ENCODE results near the gene EDNRB.
"Not testable (repeated sequence)": the region's sequence is repeated elsewhere in the genome, so short reads cannot be mapped to it uniquely, and the experiment has no call there.

EDNRB gene

DNA sequence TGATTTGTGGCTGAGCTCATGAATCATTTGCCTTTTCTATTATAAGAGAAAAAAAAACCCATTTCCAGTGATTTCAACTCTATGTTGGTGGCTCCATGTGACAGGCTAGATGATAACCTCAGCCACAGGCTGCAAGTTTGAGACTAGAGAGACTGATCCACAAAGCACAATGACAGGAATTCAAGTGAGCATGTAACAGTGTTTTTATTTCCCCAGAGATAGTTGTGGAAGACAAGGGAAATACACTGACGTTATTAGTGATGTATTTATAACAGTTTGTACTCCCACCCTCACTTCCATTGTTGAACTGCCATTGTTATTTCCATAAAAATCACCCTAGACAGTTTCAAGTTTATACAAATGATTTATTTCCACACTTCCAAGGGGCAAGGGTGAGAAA, 27.9 kb upstream of the EDNRB start:
- Histone ChIP-seq H3K14ac (ENCODE audit: low read length in 2 of 2) (no peak overlapping the region), H2AK5ac (ENCODE audit: low read length, severe bottlenecking) (no peak overlapping the region), H3K79me1 (replicated peaks; ENCODE audit: low read length, poor library complexity, severe bottlenecking) (no peaks in the 10 kb centered on the region), H4K8ac (ENCODE audit: low read length) (no peak overlapping the region), H3K4ac (ENCODE audit: low read depth in 1 of 2, low read length in 2 of 2) (no peak overlapping the region), H4K91ac (ENCODE audit: low read length) (no peak overlapping the region), H2BK120ac (ENCODE audit: low read depth, low read length) (no peak overlapping the region), H3K4me2 (ENCODE audit: low read length, poor library complexity, severe bottlenecking) (no peak overlapping the region), H2BK5ac (ENCODE audit: low read depth, low read length, poor library complexity, severe bottlenecking) (no peak overlapping the region), H2BK12ac (ENCODE audit: low read length in 2 of 2) (no peak overlapping the region), H2BK15ac (ENCODE audit: low read depth, poor library complexity, severe bottlenecking) (no peak overlapping the region), H2AFZ (ENCODE audit: low read depth, low read length) (no peak overlapping the region), H3K4me1 (ENCODE audit: control insufficient read depth, insufficient read depth, low read depth, low read length) (no peaks in the 10 kb centered on the region), H3K27ac (ENCODE audit: low read length, poor library complexity, severe bottlenecking) (no peak overlapping the region), H3K9me3 (ENCODE audit: control insufficient read depth, low read length) (no peaks in the 10 kb centered on the region), H3K36me3 (ENCODE audit: control insufficient read depth in 1 of 2, insufficient read depth in 2 of 2, low read depth in 1 of 2, low read length in 2 of 2) (no peaks in the 10 kb centered on the region), H3K27me3 (ENCODE audit: control insufficient read depth in 1 of 2, insufficient read depth in 1 of 2, low read length in 2 of 2) (no peaks in the 10 kb centered on the region), H3K4me3 (ENCODE audit: insufficient read depth in 1 of 2, low read depth in 1 of 2, low read length in 2 of 2) (no peak overlapping the region), H3K18ac (ENCODE audit: low read depth in 1 of 2, low read length in 2 of 2) (no peak overlapping the region), H3K9ac (ENCODE audit: low read length) (no peak overlapping the region), H3K23ac (ENCODE audit: low read length in 2 of 2) (no peak overlapping the region)
- DNase-seq = no peak
- no CpG with 5 or more reads among the region's 1 CpG for WGBS

DNA sequence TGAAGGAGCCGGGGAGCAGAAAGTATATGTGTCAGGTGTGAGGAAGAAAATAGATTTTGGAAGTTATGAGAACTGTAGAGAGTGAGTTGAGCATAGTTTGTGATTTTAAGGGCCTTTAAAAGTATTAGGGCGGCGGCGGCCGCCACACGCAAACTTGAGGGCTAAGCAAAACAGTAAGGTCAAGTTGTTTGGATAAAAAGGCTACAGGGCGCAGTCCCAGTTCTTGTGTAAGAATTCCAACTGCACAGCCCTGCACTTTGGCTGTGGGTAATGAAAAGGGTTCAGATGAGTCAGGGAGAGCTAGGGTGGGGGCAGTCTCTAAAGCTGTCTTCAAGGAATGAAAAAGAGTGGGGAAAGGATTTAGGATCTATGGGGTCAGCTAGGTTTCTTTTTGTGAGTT, 16.4 kb upstream of the EDNRB start:
- H3K27me3 ChIP-seq (ENCODE audit: control insufficient read depth in 1 of 2, insufficient read depth in 1 of 2, low read length in 2 of 2); H3K14ac ChIP-seq (ENCODE audit: low read length in 2 of 2); H3K9me3 ChIP-seq (ENCODE audit: control insufficient read depth, low read length); H4K8ac ChIP-seq (ENCODE audit: low read length); H3K36me3 ChIP-seq (ENCODE audit: control insufficient read depth in 1 of 2, insufficient read depth in 2 of 2, low read depth in 1 of 2, low read length in 2 of 2); H3K4me2 ChIP-seq (ENCODE audit: low read length, poor library complexity, severe bottlenecking); H3K27ac ChIP-seq (ENCODE audit: low read length, poor library complexity, severe bottlenecking); H3K4ac ChIP-seq (ENCODE audit: low read depth in 1 of 2, low read length in 2 of 2); H2AFZ ChIP-seq (ENCODE audit: low read depth, low read length); H3K18ac ChIP-seq (ENCODE audit: low read depth in 1 of 2, low read length in 2 of 2); H2BK120ac ChIP-seq (ENCODE audit: low read depth, low read length); H4K91ac ChIP-seq (ENCODE audit: low read length); H2AK5ac ChIP-seq (ENCODE audit: low read length, severe bottlenecking); H2BK15ac ChIP-seq (ENCODE audit: low read depth, poor library complexity, severe bottlenecking); H3K23ac ChIP-seq (ENCODE audit: low read length in 2 of 2); H3K79me1 ChIP-seq (replicated peaks; ENCODE audit: low read length, poor library complexity, severe bottlenecking); H3K9ac ChIP-seq (ENCODE audit: low read length); H2BK12ac ChIP-seq (ENCODE audit: low read length in 2 of 2); H3K4me3 ChIP-seq (ENCODE audit: insufficient read depth in 1 of 2, low read depth in 1 of 2, low read length in 2 of 2); H3K4me1 ChIP-seq (ENCODE audit: control insufficient read depth, insufficient read depth, low read depth, low read length); H2BK5ac ChIP-seq (ENCODE audit: low read depth, low read length, poor library complexity, severe bottlenecking): not testable (repeated sequence)
- WGBS = 35% methylated on average over 6 of the region's 7 CpGs
- peak; percentile 48 for DNase-seq

- Histone ChIP-seq H2BK120ac (ENCODE audit: low read depth, low read length) (no peak overlapping the region), H3K27ac (ENCODE audit: low read length, poor library complexity, severe bottlenecking) (no peak overlapping the region), H3K4ac (ENCODE audit: low read depth in 1 of 2, low read length in 2 of 2) (no peak overlapping the region), H3K4me2 (ENCODE audit: low read length, poor library complexity, severe bottlenecking) (no peak overlapping the region), H2BK12ac (ENCODE audit: low read length in 2 of 2) (no peak overlapping the region), H2AK5ac (ENCODE audit: low read length, severe bottlenecking) (no peak overlapping the region), H3K79me1 (replicated peaks; ENCODE audit: low read length, poor library complexity, severe bottlenecking) (no peaks in the 10 kb centered on the region), H2BK5ac (ENCODE audit: low read depth, low read length, poor library complexity, severe bottlenecking) (no peak overlapping the region), H3K9me3 (ENCODE audit: control insufficient read depth, low read length) (no peaks in the 10 kb centered on the region), H3K9ac (ENCODE audit: low read length) (no peak overlapping the region), H4K91ac (ENCODE audit: low read length) (no peak overlapping the region), H2AFZ (ENCODE audit: low read depth, low read length) (no peak overlapping the region), H3K23ac (ENCODE audit: low read length in 2 of 2) (no peak overlapping the region), H3K18ac (ENCODE audit: low read depth in 1 of 2, low read length in 2 of 2) (no peak overlapping the region), H2BK15ac (ENCODE audit: low read depth, poor library complexity, severe bottlenecking) (no peak overlapping the region), H3K36me3 (ENCODE audit: control insufficient read depth in 1 of 2, insufficient read depth in 2 of 2, low read depth in 1 of 2, low read length in 2 of 2) (no peaks in the 10 kb centered on the region), H3K14ac (ENCODE audit: low read length in 2 of 2) (no peak overlapping the region), H3K27me3 (ENCODE audit: control insufficient read depth in 1 of 2, insufficient read depth in 1 of 2, low read length in 2 of 2) (no peaks in the 10 kb centered on the region), H3K4me3 (ENCODE audit: insufficient read depth in 1 of 2, low read depth in 1 of 2, low read length in 2 of 2) (no peak overlapping the region), H3K4me1 (ENCODE audit: control insufficient read depth, insufficient read depth, low read depth, low read length) (no peaks in the 10 kb centered on the region), H4K8ac (ENCODE audit: low read length) (no peak overlapping the region)
- DNase-seq = no peak
Measured at GRCh38 chr13:77930430-77930829, 11.8 kb upstream of the EDNRB start.

DNA sequence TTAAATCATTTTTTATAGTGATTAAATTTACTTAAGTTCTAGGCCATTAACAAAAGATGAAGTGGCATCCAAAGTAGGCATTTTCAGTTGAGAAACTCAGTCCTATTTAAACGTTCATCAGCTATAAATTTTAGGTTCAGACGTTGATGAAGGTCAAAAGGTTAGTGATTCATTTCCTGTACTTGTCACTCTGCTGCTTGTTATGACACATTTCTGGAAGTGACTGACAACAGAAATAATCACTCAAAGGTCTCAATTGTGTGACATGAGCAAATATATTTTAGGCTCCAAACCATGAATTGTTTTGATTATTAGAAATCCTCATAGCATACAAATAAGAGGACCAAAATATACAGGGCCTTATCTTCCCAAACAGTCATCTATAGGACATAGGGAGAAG, 10.3 kb upstream of the EDNRB start:
- no peak overlapping the region for H4K91ac ChIP-seq (ENCODE audit: low read length)
- no peaks in the 10 kb centered on the region for H3K27me3 ChIP-seq (ENCODE audit: control insufficient read depth in 1 of 2, insufficient read depth in 1 of 2, low read length in 2 of 2)
- no peak overlapping the region for H3K27ac ChIP-seq (ENCODE audit: low read length, poor library complexity, severe bottlenecking)
- no peak overlapping the region for H3K4me3 ChIP-seq (ENCODE audit: insufficient read depth in 1 of 2, low read depth in 1 of 2, low read length in 2 of 2)
- no peak overlapping the region for H3K4me2 ChIP-seq (ENCODE audit: low read length, poor library complexity, severe bottlenecking)
- no peak for DNase-seq
- H2AK5ac ChIP-seq (ENCODE audit: low read length, severe bottlenecking) = no peak overlapping the region
- H3K14ac ChIP-seq (ENCODE audit: low read length in 2 of 2) = no peak overlapping the region
- no peak overlapping the region for H3K18ac ChIP-seq (ENCODE audit: low read depth in 1 of 2, low read length in 2 of 2)
- no peaks in the 10 kb centered on the region for H3K79me1 ChIP-seq (replicated peaks; ENCODE audit: low read length, poor library complexity, severe bottlenecking)
- no peak overlapping the region for H2AFZ ChIP-seq (ENCODE audit: low read depth, low read length)
- H2BK5ac ChIP-seq (ENCODE audit: low read depth, low read length, poor library complexity, severe bottlenecking) = no peak overlapping the region
- H3K4me1 ChIP-seq (ENCODE audit: control insufficient read depth, insufficient read depth, low read depth, low read length) = no peaks in the 10 kb centered on the region
- no peak overlapping the region for H2BK120ac ChIP-seq (ENCODE audit: low read depth, low read length)
- H4K8ac ChIP-seq (ENCODE audit: low read length) = no peak overlapping the region
- no peak overlapping the region for H3K9ac ChIP-seq (ENCODE audit: low read length)
- no peak overlapping the region for H3K23ac ChIP-seq (ENCODE audit: low read length in 2 of 2)
- H3K9me3 ChIP-seq (ENCODE audit: control insufficient read depth, low read length) = no peaks in the 10 kb centered on the region
- 0% methylated on average over 1 of the region's 2 CpGs for WGBS
- no peak overlapping the region for H3K4ac ChIP-seq (ENCODE audit: low read depth in 1 of 2, low read length in 2 of 2)
- H2BK12ac ChIP-seq (ENCODE audit: low read length in 2 of 2) = no peak overlapping the region
- no peak overlapping the region for H2BK15ac ChIP-seq (ENCODE audit: low read depth, poor library complexity, severe bottlenecking)
- no peaks in the 10 kb centered on the region for H3K36me3 ChIP-seq (ENCODE audit: control insufficient read depth in 1 of 2, insufficient read depth in 2 of 2, low read depth in 1 of 2, low read length in 2 of 2)

Measured in mesenchymal stem cell (in vitro differentiated cells and primary cell).